Cardiac fibroblast (primary cell): ENCODE results near the gene TADA2A.

Experiments
- DNase-seq, 2 donors: peaks; one replicate each; pipeline versions ENCODE4 v3.0.0 to v3.0.0-alpha.2; 2010; ENCODE audit warnings: low read depth in 2 of 2
- H3K4me3 ChIP-seq, 2 donors: replicated peaks in 1 of 2; 1 replicate in 1 of 2; 2 replicates in 1 of 2; pipeline ENCODE4 v1.5.1; 2011; ENCODE audit warnings: low read depth in 2 of 2, low read length in 2 of 2, mild to moderate bottlenecking in 2 of 2, moderate library complexity in 1 of 2
- TF ChIP-seq, protein P1 (sequence below): IDR thresholded peaks from one replicate; pipeline ENCODE4 v1.5.1; 2011; ENCODE audit warnings: low read depth, mild to moderate bottlenecking, low read length, inconsistent platforms

The TADA2A gene

DNA sequence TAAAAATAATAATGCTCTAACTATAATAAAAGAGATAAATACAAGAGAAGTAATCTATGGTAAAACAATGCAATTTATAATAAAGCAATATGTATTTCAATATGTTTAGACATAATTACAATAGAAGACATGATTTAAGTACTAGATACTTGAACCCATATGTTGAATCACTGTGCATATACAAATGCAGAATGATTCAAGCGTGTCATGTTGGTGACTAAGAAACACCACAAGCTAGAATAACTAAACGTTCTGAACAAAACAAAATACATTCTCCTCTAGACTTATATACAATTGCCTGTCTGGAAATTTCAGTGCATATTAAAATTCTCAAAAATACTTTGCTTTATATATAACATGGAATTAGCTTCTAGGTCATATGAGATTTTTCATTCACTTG, 11.2 kb downstream of the TADA2A start:
- DNase-seq, result peak in 1 of 2 donors; percentile 57

DNA sequence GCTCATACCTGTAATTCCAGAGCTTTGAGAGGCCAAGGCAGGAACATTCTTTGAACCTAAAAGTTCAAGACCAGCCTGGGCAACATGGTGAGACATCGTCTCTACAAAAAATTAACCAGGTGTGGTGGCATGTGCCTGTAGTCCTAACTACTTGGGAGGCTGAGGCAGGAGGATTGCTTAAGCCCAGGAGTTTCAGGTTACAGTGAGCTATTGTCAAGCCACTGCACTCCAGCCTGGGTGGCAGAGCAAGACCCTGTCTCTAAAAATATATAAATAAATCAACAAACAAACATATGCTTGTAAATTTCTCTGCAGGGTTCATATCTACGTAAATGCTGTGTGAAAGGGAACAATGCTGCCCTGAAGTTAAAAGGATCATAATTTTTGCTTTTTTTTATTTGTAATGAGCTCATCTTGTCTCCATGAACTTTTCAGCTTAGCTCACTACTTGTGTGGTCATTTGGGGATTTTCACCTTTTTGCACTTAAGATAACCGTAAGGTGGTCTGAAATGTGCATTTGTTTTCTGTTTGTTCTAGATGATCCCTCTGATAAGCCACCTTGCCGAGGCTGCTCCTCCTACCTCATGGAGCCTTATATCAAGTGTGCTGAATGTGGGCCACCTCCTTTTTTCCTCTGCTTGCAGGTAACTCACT, 16.4 kb downstream of the TADA2A start:
- H3K4me3 ChIP-seq, result no peak overlapping the region
- TF ChIP-seq, protein P1, sequence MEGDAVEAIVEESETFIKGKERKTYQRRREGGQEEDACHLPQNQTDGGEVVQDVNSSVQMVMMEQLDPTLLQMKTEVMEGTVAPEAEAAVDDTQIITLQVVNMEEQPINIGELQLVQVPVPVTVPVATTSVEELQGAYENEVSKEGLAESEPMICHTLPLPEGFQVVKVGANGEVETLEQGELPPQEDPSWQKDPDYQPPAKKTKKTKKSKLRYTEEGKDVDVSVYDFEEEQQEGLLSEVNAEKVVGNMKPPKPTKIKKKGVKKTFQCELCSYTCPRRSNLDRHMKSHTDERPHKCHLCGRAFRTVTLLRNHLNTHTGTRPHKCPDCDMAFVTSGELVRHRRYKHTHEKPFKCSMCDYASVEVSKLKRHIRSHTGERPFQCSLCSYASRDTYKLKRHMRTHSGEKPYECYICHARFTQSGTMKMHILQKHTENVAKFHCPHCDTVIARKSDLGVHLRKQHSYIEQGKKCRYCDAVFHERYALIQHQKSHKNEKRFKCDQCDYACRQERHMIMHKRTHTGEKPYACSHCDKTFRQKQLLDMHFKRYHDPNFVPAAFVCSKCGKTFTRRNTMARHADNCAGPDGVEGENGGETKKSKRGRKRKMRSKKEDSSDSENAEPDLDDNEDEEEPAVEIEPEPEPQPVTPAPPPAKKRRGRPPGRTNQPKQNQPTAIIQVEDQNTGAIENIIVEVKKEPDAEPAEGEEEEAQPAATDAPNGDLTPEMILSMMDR, result no peak
- DNase-seq, result no peak

More for the DNA sequence above, 11.2 kb downstream of the TADA2A start:
- TF ChIP-seq, protein P1, result no peak
- no peak overlapping the region for H3K4me3 ChIP-seq

DNA sequence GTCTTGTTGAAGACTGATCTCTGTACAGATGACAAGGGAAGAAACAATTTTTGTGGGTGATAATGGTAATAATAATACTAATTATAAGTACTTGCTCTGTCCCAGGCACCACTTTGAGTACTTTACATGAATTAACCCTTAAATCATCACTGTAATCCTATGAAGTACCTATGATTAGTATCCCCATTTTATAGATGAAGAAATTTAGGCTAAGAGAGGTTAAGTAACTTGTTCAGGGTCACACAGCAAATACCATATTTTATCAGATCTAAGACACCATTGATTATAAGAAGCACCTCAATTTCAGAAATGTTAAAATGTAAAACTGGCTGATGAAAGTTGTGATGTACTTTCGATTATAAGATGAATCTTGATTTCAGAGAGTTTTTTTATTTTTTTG, 18.6 kb downstream of the TADA2A start:
- DNase-seq, result no peak
- TF ChIP-seq, protein P1, result no peak
- no peak overlapping the region for H3K4me3 ChIP-seq

DNA sequence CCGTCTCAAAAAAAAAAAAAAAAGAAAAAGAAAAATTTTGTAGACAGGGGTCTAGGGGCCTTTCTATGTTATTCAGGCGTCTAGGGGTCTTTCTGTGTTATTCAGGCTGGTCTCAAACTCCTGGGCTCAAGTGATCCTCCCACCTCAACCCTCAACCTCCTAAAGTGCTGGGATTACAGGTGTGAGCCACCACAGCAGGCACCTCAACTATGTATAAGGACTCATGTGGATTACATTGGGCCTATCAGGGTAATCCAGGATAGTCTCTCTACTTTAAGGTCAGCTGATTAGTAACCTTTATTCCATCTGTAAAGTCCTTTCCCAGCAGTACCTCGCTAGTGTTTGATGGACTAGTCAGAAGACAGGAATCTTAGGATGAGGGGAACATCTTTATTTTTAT, 22.4 kb downstream of the TADA2A start:
- TF ChIP-seq, protein P1, result no peak
- no peak for DNase-seq
- H3K4me3 ChIP-seq, result no peak overlapping the region

DNA sequence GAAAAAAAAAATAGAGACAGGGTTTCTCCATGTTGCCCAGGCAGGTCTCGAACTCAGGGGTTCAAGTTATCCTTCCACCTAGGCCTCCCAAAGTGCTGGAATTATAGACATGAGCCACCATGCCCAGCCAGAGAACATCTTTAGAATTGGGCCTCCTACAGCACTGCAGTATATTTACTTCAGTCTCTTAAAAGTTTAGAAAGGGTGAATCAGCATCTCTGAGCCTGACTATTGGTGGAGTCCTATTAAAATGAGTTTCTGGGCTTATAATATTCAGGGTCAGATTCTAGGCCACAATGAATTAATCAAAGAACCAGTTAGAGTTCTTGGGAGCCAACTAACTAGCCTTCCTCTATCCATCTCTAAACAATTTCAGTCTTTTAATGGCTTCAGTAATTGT, 22.8 kb downstream of the TADA2A start:
- H3K4me3 ChIP-seq, result no peak overlapping the region
- TF ChIP-seq, protein P1, result no peak
- DNase-seq, result peak in 1 of 2 donors; percentile 30

DNA sequence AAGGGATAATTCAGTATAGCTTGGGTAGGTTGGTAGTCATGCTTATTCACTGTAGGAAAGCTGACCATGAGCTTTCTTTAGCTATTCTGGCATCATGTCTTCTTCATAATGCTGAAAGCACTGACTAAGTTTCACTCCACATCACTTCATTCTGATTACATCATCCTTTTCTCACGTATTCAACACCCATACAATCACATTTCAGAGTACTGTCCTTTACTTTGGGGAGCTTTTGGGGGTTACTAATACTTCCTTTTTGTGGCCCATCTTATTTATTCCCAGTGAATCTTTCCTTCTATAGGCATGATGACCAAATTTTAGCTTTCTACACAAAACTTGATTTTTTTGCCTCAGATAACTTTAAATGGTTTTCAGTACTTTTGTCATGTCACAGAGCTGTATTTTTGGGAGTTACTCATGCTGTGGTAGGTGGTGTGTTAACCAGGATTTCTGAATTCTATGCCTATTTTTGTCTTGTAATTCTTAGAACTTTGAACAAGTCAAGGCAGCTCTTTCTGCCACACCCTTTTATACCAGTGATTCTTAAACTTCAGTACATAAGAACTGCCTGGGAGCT, 23.5 kb downstream of the TADA2A start:
- DNase-seq, result peak in 1 of 2 donors; percentile 85
- TF ChIP-seq, protein P1, result no peak
- no peak overlapping the region for H3K4me3 ChIP-seq

DNA sequence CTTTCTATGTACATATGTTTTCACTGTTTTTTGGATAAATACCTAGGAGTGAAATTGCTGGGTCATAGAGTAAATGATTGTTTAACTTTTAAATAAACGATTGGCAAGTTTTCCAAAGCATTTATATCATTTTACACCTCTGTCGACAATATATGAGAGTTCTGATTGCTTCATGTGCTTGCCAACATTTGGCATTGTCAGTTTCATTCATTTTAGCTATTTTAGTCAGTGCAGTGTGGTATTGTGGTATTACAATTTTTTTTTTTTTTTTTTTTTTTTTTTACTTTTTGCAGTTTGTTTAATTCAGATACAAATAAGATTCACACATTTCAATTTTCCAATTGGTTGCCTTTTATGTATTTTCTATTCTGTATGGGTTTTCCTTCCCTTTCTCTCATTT, 26.0 kb downstream of the TADA2A start:
- TF ChIP-seq, protein P1, result no peak
- no peak overlapping the region for H3K4me3 ChIP-seq

More for the DNA sequence above, 26.0 kb downstream of the TADA2A start:
- no peak for DNase-seq
